HG03045 (cell line): ENCODE measurements around the gene SRD5A2.
"Not testable (repeated sequence)": the region's sequence is repeated elsewhere in the genome, so short reads cannot be mapped to it uniquely, and the experiment has no call there.

ENCODE experiments used
- ATAC-seq: cut with Tn5 transposase; IDR thresholded peaks from one replicate; pipeline ENCODE4 v1.9.1; 2021; ENCODE audit warnings: mild to moderate bottlenecking, moderate library complexity; ENCODE audit not compliant: unreplicated experiment

SRD5A2 gene

GRCh38 chr2:31534636-31535035 lies 46.1 kb downstream of the SRD5A2 start:
- no peak for ATAC-seq

- no peak for ATAC-seq
Measured at GRCh38 chr2:31533036-31533435, 47.7 kb downstream of the SRD5A2 start.

GRCh38 chr2:31531101-31531500 lies 49.6 kb downstream of the SRD5A2 start:
- ATAC-seq = no peak

DNA sequence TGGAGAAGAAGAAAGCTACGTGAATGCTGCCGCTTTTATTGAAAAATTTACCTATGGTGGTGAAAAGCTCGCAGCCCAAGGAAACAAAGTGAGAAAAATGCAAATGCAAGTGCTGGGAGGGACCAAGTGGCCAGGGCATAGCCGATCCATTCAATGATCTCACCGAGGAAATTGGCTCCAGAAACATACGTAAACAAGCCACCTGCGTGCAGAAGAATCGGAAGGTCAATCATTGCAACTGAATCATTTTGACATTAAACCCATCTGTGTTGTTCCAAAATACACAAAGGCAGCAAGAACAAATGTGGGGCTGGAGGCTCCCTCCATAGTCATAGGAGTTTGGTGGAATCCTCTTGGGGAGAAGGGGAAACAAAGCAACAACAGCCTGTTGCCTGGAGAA lies 51.5 kb downstream of the SRD5A2 start:
- ATAC-seq = no peak

GRCh38 chr2:31528823-31529222 lies 51.9 kb downstream of the SRD5A2 start:
- no peak for ATAC-seq

DNA sequence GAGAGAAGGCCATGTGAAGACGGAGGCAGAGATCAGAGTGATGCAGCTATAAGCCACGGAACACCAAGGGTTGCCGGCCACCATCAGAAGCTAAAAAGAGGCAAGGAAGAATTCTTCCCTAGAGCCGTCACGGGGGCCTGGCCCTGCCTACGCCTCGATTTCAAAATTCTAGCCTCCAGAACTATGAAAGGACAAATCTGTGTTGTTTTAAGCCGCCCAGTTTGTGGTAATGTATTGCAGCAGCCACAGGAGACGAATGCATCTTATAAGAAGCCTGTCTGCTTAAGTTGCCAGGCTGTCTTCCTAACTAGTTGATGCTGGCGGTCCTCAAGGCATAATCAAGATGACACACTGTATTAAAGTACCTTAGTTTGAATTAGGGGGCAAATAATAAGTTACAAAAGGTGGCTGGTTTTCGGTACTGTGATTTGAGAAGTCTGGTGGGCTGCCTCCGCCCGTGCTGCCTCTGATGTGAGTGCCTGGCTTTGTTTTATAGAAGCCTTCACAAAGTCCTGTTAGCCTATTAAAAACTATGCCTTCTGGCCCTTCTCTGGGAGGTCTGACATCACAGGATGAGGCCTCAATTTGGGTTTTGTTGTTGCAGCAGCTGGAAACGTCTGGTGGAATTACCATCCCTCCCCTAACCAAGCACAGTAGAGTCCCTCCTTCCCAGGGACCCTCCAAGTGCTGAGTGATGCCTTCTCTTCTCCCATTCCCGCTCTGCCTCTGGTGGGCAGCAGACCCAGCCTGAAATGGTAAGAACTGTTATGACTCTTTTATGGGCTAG lies 53.6 kb downstream of the SRD5A2 start:
- no peak for ATAC-seq

DNA sequence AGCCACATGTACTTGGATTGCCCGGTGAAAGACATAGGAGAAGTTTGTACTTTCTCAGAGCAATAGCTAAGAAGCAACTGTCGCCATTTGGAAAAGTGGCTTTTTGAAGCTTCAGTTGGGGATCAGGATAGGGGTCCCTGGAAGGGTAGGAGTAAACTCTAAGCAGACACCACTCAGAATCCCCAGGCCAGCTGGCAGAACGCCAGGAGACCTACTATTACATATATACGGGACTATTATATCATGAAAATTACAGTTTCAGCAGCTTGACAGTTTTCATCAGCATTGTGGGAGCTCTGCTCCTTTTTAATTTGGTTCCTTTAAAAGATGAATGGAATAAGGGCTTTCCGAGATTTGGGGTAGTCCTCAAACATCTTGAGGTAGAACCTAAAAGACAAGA lies 54.9 kb downstream of the SRD5A2 start:
- ATAC-seq = no peak

GRCh38 chr2:31524592-31524991 lies 56.1 kb downstream of the SRD5A2 start:
- no peak for ATAC-seq

DNA sequence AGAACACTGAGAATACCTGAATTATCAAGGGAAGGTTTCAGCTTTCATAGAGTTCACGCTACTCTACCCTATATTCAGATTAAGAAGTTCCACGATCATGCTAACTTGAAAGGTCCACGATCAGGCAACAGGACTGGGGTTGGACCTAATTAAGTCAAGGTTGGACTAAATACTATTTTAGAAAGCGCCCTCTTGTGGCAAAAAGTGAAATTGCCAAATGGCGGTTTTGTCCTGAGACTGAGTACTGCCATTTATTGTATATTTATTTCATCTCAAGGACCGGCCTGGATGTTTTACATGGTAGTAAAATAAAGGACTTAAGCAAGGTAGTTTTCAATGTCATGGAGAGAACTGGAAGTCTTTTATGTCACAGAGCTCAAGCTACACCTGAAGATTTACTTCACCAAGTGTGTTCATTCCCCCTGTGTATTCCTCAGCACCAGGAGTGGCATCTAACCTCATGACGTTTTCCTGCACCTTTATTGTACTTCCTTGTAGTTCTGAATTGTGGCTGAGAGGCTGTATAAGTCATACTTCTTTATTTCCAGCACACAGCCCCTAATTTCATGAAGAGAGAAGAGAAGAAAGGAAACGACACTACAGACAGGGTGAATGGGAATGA lies 56.8 kb downstream of the SRD5A2 start:
- no peak for ATAC-seq

DNA sequence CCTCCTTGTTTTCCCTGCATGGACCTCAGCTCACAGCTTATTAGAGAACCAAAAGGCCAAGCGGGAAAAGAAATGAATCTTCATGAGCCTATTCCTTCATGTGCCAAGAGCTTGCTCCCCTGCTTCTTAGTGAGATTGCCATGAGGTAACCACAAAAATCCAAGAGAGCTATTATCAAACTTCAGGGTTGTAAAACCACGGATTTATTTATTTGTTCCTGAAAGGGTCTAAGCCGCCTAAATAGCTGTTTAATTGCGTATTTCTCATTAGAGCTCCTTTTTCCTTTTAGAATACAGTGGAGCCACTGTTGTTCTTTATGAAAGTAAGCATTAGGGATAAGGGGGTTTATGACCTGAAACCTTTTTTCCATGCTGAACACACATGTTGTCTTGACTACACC lies 58.0 kb downstream of the SRD5A2 start:
- no peak for ATAC-seq

DNA sequence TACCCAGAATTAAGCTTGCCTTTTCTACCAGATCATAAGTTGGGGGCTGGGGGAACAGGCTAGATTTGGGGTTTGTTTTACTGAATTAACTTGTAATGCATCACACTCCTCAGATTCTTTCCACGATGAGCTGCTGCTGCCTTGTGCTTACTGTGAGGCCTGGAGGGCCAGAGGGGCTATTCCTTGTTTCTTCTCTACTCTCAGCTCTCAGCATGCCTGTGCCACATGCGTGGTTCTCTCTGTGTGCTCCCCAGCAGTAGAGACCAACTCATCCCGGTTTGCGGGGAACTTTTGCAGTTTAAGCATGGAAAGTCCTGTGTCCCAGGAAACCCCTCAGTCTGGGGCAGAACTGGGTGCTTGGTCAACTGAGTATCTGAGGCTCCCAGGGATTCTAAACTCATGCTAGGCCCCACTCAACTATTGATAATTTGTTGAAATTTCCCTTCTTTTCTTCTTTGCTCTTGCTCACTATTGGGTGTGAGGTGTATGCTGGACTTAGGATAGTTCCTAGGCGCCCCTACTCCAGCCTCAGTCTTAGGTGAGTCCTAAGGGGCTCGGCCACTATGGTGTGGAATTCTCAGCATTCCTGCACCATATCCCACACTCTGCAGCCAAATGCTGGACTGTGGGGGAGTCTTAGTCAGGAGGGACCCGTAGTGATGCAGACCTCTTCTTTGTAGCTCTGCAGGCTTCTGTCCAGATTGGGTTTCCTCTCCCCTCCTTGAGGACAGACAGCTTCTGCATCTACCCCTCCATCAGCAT lies 63.1 kb downstream of the SRD5A2 start:
- no peak for ATAC-seq

DNA sequence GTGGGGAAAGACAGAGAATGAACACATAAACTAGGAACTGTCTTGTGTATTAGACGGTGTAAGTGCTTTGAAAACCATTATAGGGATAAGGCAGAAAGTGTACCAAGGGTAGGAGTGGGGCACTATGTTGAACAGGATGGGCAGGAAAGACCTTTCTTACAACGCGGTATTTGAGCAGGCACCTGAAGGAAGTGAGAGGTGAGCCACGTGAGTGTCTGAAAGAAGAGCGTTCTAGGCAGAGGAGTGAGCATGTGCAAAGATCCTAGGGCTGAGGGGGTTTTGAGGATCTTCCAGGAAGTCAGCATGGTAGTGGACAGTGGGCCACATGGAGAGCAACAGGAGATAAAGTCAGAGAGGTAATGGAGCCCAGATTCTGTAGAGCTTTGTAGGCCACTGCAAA lies 65.2 kb downstream of the SRD5A2 start:
- ATAC-seq = no peak

- no peak for ATAC-seq
Measured at GRCh38 chr2:31513553-31513952, 67.2 kb downstream of the SRD5A2 start.

DNA sequence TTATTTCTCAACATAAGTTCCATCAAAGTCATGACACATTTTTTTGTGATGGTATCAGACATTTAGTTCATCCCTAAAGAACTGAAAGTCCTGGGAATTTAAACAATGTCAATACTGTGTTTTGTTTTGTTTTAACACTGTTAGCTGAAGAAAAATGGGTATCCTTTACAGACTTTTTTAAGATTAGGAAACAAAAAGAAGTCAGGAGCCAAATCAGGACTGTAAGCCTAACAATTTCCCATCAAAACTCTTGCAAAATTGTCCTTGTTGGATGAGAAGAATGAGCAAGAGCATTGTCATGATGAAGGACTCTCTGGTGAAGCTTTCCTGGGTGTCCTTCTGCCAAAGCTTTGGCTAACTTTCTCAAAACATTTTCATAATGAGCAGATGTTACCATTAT lies 69.4 kb downstream of the SRD5A2 start:
- no peak for ATAC-seq

DNA sequence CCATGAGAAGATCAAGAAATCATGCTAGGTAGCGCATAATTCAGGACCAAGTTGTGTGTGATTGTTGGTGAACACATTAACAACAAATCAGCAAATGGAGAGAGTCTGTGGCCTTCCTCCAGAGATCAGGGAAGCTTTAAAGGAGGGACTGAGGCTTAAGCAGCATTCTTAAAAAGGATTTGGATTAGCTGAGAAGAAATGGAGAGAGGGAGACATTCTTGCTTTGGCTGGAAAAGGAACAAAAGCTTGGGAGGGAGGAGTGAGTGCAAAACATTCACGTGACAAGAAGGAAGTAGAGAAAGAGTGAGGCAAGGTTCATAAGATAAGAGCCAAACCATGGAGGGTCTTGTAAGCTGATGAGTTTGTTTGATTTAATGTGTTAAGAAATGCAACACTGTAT lies 75.6 kb downstream of the SRD5A2 start:
- no peak for ATAC-seq

DNA sequence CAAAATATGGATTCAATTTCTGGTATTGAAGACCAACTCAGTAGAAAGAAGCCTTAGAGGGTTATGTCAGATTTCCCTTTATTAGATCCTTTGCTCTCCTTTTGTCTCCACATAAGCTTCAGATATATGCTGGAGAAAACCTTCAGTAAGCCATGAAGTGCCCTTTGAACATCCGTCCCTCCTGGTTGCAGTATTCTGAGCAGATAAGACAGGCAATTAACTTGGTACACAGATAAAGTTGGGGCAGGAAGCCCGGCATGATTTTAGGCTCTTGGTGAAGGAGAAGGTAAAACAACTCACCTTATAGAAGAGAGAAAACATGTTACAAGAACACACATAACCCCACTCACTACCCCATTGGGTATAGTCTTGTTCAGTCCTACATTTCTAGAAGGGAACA lies 76.4 kb downstream of the SRD5A2 start:
- ATAC-seq = no peak

DNA sequence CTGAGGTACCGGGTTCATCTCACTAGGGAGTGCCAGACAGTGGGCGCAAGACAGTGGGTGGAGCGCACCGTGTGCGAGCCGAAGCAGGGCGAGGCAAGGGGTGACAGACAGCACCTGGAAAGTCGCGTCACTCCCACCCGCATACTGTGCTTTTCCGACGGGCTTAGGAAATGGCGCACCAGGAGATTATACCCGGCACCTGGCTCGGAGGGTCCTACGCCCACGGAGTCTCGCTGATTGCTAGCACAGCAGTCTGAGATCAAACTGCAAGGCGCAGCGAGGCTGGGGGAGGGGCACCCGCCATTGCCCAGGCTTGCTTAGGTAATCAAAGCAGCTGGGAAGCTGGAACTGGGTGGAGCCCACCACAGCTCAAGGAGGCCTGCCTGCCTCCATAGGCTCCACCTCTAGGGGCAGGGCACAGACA lies 84.3 kb downstream of the SRD5A2 start:
- not testable (repeated sequence) for ATAC-seq

DNA sequence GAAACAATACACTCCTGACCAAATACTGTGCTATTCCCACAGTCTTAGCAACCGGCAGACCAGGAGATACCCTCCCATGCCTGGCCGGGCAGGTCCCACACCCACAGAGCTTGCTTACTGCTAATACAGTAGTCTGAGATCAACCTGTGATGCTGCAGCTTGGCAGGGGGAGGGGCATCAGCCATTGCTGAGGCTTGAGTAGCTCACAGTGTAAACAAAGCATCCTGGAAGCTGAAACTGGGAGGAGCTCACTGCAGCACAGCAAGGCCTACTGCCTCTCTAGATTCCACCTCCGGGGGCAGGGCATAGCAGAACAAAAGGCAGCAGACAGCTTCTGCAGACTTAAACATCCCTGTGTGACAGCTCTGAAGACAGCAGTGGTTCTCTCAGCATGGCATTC lies 91.4 kb downstream of the SRD5A2 start:
- ATAC-seq = not testable (repeated sequence)

DNA sequence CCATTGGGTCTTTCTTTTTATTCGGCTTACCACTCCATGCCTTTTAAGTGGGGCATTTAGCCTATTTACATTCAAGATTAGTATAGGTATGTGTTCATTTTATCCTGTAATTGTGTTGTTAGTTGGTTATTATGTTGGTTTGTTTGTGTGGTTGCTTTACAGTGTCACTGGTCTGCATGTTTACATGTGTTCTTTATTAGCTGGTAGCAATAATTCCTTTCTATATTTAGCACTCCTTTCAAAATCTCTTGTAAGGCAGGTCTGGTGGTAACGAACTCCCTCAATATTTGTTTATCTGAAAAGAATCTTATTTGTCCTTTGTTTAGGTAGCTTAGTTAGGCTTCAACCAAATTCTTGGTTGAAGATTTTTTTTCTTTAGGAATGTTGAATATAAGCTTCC lies 97.5 kb downstream of the SRD5A2 start:
- no peak for ATAC-seq

GRCh38 chr2:31476511-31477180 lies 104.1 kb downstream of the SRD5A2 start:
- no peak for ATAC-seq

DNA sequence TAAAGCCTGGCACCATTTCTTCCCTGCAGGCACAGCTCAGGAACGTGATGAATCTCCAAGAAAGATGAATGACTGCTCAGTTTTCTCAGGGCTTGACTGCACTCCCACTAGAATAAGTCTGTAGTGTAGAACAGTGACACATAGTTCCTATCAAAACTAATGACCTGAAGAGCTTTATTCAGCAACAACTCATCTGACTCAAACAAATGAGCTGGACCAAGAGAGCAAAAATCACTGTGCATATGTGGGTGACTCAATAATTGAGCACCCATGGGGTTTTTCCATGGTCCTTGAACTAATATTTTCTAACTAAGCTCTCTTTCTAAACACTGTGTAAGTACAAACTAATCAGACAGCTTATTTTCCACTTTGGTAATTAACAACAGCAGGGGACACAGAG lies 105.0 kb downstream of the SRD5A2 start:
- ATAC-seq = no peak
